Measurements from ENCODE around the gene CTXND1.

CTXND1 gene

DNA sequence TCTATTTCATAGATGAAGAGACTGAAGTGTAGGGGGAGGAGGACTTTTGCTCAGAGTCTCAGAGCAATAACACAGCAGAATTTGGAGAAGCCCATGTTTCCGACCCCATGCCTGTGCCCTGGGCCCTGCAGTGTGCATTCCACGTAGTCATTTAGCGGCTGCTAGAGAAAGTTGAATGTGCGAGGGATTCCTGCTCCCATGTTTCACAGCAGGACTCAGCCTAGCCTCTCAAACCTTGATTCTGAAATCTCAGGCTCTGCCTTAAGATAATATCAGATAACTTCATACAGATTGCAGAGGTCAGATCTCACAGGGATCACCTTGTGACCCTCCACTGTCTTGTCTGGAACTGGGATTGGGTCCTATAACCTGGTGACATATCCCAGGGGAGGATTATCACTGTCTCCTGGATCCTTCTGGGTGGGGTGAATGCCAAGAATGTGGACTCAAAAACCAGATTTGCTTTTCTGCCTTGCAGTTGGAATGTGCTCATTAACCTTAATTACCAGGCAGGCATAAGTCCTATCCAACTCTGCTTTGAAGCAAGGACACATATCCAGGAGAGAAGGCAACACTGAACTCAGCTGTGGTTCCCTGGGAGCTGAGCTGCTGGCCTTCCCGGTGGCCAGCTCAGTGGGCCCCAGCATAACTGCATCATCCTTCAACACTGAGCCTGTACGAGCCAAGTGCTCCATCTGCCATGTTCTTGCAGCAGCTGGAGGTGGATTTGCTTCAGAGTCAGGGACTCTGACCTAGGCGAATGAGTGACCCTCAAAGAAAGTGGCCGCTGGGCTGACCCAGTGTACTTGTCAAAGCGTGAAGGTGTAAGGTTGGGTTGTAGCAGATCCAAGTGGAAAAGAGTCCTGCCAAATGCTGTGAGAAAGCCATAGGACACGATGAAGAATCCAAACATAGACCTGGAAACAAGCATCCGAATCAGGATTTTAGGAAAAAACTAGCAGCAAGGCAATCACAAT lies 43.0 kb downstream of the CTXND1 start (continued):
- TF ChIP-seq, protein P1, sequence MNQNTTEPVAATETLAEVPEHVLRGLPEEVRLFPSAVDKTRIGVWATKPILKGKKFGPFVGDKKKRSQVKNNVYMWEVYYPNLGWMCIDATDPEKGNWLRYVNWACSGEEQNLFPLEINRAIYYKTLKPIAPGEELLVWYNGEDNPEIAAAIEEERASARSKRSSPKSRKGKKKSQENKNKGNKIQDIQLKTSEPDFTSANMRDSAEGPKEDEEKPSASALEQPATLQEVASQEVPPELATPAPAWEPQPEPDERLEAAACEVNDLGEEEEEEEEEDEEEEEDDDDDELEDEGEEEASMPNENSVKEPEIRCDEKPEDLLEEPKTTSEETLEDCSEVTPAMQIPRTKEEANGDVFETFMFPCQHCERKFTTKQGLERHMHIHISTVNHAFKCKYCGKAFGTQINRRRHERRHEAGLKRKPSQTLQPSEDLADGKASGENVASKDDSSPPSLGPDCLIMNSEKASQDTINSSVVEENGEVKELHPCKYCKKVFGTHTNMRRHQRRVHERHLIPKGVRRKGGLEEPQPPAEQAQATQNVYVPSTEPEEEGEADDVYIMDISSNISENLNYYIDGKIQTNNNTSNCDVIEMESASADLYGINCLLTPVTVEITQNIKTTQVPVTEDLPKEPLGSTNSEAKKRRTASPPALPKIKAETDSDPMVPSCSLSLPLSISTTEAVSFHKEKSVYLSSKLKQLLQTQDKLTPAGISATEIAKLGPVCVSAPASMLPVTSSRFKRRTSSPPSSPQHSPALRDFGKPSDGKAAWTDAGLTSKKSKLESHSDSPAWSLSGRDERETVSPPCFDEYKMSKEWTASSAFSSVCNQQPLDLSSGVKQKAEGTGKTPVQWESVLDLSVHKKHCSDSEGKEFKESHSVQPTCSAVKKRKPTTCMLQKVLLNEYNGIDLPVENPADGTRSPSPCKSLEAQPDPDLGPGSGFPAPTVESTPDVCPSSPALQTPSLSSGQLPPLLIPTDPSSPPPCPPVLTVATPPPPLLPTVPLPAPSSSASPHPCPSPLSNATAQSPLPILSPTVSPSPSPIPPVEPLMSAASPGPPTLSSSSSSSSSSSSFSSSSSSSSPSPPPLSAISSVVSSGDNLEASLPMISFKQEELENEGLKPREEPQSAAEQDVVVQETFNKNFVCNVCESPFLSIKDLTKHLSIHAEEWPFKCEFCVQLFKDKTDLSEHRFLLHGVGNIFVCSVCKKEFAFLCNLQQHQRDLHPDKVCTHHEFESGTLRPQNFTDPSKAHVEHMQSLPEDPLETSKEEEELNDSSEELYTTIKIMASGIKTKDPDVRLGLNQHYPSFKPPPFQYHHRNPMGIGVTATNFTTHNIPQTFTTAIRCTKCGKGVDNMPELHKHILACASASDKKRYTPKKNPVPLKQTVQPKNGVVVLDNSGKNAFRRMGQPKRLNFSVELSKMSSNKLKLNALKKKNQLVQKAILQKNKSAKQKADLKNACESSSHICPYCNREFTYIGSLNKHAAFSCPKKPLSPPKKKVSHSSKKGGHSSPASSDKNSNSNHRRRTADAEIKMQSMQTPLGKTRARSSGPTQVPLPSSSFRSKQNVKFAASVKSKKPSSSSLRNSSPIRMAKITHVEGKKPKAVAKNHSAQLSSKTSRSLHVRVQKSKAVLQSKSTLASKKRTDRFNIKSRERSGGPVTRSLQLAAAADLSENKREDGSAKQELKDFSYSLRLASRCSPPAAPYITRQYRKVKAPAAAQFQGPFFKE (tag by site-specific recombination; IDR thresholded peaks at IDR 0.05; ENCODE audit: borderline replicate concordance) = no peak
- no peak for TF ChIP-seq SCRT2 (tag by site-specific recombination; IDR thresholded peaks at IDR 0.05)

DNA sequence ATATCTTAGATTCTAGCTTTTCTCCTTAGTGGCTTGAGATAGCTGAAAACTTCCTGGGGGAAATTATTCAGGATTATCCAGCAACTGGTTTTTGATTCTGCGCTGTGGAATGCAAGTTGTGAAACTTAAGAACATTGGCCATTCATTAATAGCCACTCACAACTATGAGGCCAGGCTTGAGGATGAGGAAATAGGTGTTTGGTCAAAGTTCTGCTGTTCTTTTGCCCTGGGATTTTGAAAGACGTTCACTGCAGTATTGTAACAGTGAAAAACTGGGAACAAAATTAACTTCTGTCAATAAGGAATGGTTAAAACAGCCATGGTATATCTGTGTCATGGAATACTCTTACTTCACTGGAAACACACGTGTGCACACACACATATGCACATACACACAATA lies 44.1 kb downstream of the CTXND1 start:
- CTCF ChIA-PET = interaction anchor here (0.5 to 1.4 kb wide), 4 partner anchors 33 to 317 kb away, joined by 3 to 5 read pairs (median 4); no protein-coding TSS in a partner anchor
- POLR2A ChIA-PET = no interaction called here
- Histone ChIP-seq H3K27ac (ENCODE audit: extremely low read depth, low read depth, low read length) (no peak overlapping the region), H3K36me3 (ENCODE audit: control insufficient read depth in 2 of 2, insufficient read depth in 1 of 2, low read length in 2 of 2) (no peaks in the 10 kb centered on the region), H3K4me3 (ENCODE audit: low read depth, low read length) (no peak overlapping the region), H3K9me3 (ENCODE audit: control insufficient read depth, insufficient read depth, low read depth, low read length) (no peaks in the 10 kb centered on the region), H3K4me1 (ENCODE audit: control insufficient read depth, insufficient read depth, low read length) (no peaks in the 10 kb centered on the region)
- TF ChIP-seq, protein P2, sequence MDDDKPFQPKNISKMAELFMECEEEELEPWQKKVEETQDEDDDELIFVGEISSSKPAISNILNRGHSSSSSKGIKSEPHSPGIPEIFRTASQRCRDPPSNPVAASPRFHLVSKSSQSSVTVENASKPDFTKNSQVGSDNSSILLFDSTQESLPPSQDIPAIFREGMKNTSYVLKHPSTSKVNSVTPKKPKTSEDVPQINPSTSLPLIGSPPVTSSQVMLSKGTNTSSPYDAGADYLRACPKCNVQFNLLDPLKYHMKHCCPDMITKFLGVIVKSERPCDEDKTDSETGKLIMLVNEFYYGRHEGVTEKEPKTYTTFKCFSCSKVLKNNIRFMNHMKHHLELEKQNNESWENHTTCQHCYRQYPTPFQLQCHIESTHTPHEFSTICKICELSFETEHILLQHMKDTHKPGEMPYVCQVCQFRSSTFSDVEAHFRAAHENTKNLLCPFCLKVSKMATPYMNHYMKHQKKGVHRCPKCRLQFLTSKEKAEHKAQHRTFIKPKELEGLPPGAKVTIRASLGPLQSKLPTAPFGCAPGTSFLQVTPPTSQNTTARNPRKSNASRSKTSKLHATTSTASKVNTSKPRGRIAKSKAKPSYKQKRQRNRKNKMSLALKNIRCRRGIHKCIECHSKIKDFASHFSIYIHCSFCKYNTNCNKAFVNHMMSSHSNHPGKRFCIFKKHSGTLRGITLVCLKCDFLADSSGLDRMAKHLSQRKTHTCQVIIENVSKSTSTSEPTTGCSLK (tag by site-specific recombination; IDR thresholded peaks at IDR 0.05) = no peak
- TF ChIP-seq ZBTB17 (tag by site-specific recombination; IDR thresholded peaks at IDR 0.05) (no peak), ZNF610 (tag by site-specific recombination; IDR thresholded peaks at IDR 0.05; ENCODE audit: borderline replicate concordance) (no peak), ZNF529 (tag by site-specific recombination; IDR thresholded peaks at IDR 0.05; ENCODE audit: insufficient replicate concordance) (no peak), ZNF341 (tag by site-specific recombination; IDR thresholded peaks at IDR 0.05; ENCODE audit: low read depth) (no peak)

DNA sequence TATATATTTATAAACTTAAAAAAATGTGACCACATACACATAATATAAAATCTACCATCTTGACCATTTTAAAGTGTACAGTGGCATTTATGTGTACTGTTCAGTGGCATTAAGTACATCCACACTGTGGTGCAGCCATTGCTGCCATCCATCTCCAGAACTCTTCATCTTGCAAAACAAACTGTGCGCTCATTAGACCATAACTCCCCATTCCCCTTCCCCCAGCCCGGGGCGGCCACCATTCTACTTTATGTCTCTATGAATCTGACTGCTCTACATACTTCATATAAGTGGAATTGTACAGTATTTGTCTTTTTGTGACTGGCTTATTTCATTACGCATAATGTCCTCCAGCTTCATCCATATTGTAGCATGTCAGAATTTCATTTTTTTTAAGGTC lies 47.8 kb downstream of the CTXND1 start:
- no peaks in the 10 kb centered on the region for H3K36me3 ChIP-seq (ENCODE audit: control insufficient read depth in 2 of 2, insufficient read depth in 1 of 2, low read length in 2 of 2)
- TF ChIP-seq ZNF169 (tag by site-specific recombination; IDR thresholded peaks at IDR 0.05) (no peak), BCL11A (tag by site-specific recombination; IDR thresholded peaks at IDR 0.05; ENCODE audit: low read depth) (no peak), ZNF202 (tag by site-specific recombination; IDR thresholded peaks at IDR 0.05; ENCODE audit: borderline replicate concordance) (no peak), YY1 (tag by site-specific recombination; IDR thresholded peaks at IDR 0.05) (no peak)
- TF ChIP-seq, protein P3, sequence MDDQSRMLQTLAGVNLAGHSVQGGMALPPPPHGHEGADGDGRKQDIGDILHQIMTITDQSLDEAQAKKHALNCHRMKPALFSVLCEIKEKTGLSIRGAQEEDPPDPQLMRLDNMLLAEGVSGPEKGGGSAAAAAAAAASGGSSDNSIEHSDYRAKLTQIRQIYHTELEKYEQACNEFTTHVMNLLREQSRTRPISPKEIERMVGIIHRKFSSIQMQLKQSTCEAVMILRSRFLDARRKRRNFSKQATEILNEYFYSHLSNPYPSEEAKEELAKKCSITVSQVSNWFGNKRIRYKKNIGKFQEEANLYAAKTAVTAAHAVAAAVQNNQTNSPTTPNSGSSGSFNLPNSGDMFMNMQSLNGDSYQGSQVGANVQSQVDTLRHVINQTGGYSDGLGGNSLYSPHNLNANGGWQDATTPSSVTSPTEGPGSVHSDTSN (CRISPR knock-in tag; IDR thresholded peaks at IDR 0.05) = no peak
- no peaks in the 10 kb centered on the region for H3K4me1 ChIP-seq (ENCODE audit: control insufficient read depth, insufficient read depth, low read length)
- no peak overlapping the region for H3K4me3 ChIP-seq (ENCODE audit: low read depth, low read length)
- H3K9me3 ChIP-seq (ENCODE audit: control insufficient read depth, insufficient read depth, low read depth, low read length) = no peaks in the 10 kb centered on the region
- ChIA-PET CTCF (interaction anchor here (0.6 to 1.5 kb wide), 3 partner anchors 13 to 27 kb away, joined by 3 to 4 read pairs (median 4); no protein-coding TSS in a partner anchor), POLR2A (interaction anchor here (0.6 kb wide), 1 partner anchor 213 kb away, joined by 3 read pairs; no protein-coding TSS in a partner anchor)
- no peak overlapping the region for H3K27ac ChIP-seq (ENCODE audit: extremely low read depth, low read depth, low read length)

Measured in HEK293 (cell line).